Central memory CD4-positive, alpha-beta T cell (primary cell): ENCODE measurements around the gene RBFOX2.

Experiments used
- DNase-seq: peaks from one replicate; pipeline ENCODE4 v3.0.0; 2022

RBFOX2 gene

GRCh38 chr22:35852076-35852475 is 176.5 kb downstream of the RBFOX2 start:
- no peak for DNase-seq

GRCh38 chr22:35850831-35851230 is 177.8 kb downstream of the RBFOX2 start:
- DNase-seq = no peak

- no peak for DNase-seq
Measured at GRCh38 chr22:35846804-35847203, 181.8 kb downstream of the RBFOX2 start.

GRCh38 chr22:35844886-35845285 is 183.7 kb downstream of the RBFOX2 start:
- DNase-seq = no peak

GRCh38 chr22:35842954-35843353 is 185.7 kb downstream of the RBFOX2 start:
- DNase-seq = no peak

- no peak for DNase-seq
Measured at GRCh38 chr22:35842519-35842913, 186.1 kb downstream of the RBFOX2 start.

- DNase-seq = no peak
Measured at GRCh38 chr22:35841907-35842518, 186.6 kb downstream of the RBFOX2 start.

GRCh38 chr22:35840302-35840739 is 188.3 kb downstream of the RBFOX2 start:
- no peak for DNase-seq

- DNase-seq = no peak
Measured at GRCh38 chr22:35839841-35840301, 188.8 kb downstream of the RBFOX2 start.

GRCh38 chr22:35838855-35839576 is 189.6 kb downstream of the RBFOX2 start:
- DNase-seq = no peak

GRCh38 chr22:35837101-35837727 is 191.4 kb downstream of the RBFOX2 start:
- DNase-seq = no peak

GRCh38 chr22:35835998-35836691 is 192.5 kb downstream of the RBFOX2 start:
- DNase-seq = no peak

GRCh38 chr22:35835267-35835997 is 193.2 kb downstream of the RBFOX2 start:
- DNase-seq = no peak

GRCh38 chr22:35834061-35834460 is 194.6 kb downstream of the RBFOX2 start:
- DNase-seq = no peak

- no peak for DNase-seq
Measured at GRCh38 chr22:35830305-35830704, 198.3 kb downstream of the RBFOX2 start.

GRCh38 chr22:35824256-35824655 is 204.4 kb downstream of the RBFOX2 start:
- no peak for DNase-seq

- DNase-seq = no peak
Measured at GRCh38 chr22:35821654-35822053, 207.0 kb downstream of the RBFOX2 start.

GRCh38 chr22:35819421-35819820 is 209.2 kb downstream of the RBFOX2 start:
- DNase-seq = no peak

GRCh38 chr22:35818897-35819296 is 209.7 kb downstream of the RBFOX2 start:
- no peak for DNase-seq

GRCh38 chr22:35812600-35812999 is 216.0 kb downstream of the RBFOX2 start:
- DNase-seq = no peak

- DNase-seq = no peak
Measured at GRCh38 chr22:35811670-35812069, 217.0 kb downstream of the RBFOX2 start.

GRCh38 chr22:35809816-35810215 is 218.8 kb downstream of the RBFOX2 start:
- no peak for DNase-seq

GRCh38 chr22:35808377-35808776 is 220.2 kb downstream of the RBFOX2 start:
- DNase-seq = no peak
